GM19324 (cell line): ENCODE measurements around the gene TYW1.
"Not testable (repeated sequence)": the region's sequence is repeated elsewhere in the genome, so short reads cannot be mapped to it uniquely, and the experiment has no call there.

Source experiments
- ATAC-seq: cut with Tn5 transposase; IDR thresholded peaks from one replicate; pipeline ENCODE4 v1.9.1; 2021; ENCODE audit warnings: mild to moderate bottlenecking, moderate library complexity; ENCODE audit not compliant: unreplicated experiment, low FRiP score

The TYW1 gene

DNA sequence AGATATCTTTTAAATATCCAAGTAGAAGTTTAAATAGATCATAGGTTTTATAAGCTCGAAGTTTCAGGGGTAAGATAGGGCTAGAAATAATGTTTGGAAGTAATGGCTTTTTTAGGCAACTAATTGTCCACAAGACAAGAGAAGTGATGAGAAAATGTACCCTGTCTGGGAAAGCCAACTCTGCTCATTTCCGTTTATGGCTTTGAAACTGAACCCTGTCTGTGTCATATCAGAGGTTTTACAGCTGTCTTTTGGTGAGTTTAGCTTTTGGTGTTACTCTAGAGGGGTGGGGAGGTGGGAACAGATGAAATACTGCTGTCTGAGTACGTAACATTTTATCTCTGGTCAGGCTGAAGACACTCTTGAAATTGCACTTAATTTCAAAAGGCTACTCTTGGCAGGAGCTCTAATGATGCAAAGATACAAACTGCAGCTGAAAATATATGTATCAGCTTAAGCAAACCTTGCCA, 189.1 kb downstream of the TYW1 start:
- not testable (repeated sequence) for ATAC-seq

DNA sequence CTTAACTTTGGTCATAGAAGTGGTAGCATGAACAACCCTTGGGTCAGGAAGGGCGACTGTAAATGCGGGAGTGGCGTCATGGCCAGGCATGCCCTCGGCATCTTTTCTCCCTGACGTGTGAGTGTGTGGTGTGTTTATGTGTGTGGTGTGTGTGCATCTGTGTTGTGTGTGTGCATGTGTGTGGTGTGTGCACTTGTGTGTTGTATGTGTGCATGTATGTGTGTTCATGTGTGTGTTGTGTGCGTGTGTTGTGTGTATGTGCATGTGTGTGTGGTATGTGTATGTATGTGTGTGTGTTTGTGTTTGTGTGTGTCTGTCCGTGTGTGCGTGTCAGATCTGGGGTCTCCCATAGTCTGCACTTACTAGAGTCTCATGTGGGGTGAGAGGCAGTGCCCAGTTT, 192.5 kb downstream of the TYW1 start:
- not testable (repeated sequence) for ATAC-seq

DNA sequence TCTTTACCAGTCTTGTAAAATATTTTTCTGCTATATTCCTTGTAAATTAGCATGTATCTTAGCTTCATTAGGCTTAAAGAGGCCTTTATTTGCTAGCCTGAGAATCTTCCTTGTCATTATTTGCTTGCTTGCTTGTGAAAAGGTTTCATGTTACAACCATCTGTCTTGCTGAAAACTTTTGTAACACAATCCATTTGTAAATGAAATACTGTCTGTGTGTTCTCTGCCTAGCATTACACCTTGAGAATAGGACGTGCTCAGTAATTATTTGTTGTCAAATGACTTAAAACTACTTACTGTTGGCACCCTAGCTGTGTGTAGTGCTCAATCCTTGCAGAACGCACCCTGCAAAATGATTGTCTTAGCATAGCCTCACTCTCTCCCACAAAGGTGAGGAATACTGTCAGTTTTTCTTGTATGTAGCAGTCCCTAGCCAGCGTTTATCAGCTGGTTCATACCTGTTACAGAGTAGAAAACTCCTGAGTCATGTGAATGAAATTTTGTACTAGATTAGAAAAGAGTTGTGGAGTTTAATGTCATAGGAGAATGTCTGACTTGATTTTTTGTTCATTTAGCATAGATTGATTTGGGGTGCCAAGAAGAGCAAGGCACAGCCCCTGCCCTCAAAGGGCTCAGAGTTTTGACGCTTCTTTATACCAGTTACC, 193.3 kb downstream of the TYW1 start:
- not testable (repeated sequence) for ATAC-seq

DNA sequence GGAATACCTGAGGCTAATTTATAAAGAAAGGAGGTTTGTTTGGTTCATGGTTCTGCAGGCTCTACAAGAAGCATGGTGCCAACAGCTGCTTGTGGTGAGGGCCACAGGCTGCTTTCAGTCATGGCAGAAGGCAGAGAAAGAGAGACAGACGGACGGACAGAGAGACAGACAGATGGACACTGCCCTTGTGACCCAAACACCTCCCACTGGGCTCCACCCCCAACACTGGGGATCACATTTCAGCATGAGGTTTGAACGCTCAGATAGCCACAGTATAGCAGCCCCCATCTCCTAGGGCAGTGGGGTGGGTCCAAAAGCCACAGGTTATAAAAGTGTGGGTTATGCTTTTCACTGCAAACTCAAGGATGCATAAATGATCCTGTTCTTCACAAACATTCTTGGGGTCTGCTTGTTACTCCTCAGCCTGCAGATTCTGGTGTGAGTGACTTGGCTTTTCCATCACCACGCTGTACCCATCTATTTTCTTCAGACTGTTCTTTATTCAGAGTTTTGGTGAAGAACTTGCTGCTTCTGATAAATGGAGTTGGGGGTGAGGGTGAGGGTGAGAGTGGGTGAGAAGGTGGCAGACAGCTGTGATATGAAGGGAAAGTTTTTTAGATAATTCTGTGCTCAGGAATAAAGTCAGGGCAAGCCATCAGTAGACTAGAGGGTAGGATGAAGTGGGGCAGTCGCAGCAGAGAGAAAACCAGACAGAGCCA, 194.5 kb downstream of the TYW1 start:
- not testable (repeated sequence) for ATAC-seq

DNA sequence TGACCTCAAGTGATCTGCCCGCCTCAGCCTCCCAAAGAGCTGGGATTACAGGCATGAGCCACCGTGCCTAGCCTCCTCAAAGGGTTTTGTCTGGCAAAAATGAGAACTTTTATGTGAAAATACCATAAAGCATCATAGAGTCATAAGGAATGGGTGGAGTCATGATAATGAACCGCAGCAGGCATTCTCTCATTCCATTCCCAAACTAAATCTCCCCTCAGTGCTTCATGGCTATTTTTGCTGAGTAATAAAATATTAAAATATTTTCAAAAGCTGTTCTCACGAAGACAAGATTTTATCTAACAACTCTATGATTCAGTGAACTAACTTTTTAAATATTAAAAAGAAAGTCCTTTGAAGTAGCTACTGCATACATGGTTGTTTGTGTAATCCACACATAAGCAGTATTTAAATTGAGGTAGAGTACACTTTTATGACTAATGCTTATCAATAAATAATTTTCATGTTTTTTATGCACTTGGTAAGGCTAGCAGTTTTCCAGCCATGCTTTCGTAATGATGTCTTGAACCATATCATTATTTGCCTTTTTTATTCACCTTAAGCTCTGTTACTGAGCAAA, 195.6 kb downstream of the TYW1 start:
- ATAC-seq: not testable (repeated sequence)

DNA sequence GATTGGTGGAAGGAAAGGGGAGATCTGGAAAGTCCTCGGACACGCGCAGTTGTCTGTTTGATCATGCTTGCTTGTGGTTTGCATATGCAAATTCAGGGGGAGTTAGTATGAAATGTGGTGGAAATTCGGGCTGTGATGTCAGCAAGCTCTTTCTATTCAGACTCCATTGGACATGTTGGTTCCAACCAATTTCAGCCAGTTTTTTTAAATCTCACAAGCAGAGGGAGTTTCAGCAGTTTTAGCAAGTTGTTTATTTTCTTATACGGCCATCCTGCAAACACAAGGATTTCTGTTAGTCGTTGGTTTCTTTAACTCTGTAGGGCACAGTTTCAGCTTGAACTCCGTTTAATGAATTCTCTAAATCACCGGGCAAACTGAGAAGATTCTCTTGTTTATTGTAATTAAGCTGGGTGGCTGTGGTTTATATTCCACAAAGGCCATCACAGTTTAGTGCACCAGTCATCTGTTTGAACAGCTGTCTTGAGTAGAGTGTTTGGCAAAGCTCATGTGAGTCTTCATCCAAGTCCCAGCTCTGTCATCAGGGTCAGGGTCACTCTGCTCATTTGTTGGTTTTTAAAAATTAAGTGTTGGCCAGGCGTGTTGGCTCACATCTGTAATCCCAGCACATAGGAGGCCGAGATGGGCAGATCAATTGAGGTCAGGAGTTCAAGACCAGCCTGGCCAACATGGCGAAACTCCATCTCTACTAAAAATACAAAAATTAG, 196.4 kb downstream of the TYW1 start:
- ATAC-seq: not testable (repeated sequence)

DNA sequence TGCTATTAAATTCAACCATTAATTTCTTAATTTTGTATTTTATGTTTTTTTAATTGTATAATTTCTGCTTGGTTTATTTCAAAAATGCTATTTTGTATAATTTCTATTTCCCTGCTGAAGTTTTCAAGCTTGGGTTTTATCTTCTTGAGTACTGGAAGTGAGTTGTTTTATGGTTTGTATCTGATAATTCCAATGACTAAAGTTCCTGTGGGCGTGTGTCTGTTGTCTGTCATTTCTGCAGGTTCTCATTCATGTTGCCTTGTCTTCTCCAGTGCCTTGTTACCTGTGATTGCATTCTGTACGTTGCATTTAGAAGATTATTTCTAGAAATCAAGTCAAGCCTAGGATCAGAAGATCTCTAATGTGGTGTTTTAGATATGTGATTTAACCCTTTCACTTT, 199.5 kb downstream of the TYW1 start:
- not testable (repeated sequence) for ATAC-seq

DNA sequence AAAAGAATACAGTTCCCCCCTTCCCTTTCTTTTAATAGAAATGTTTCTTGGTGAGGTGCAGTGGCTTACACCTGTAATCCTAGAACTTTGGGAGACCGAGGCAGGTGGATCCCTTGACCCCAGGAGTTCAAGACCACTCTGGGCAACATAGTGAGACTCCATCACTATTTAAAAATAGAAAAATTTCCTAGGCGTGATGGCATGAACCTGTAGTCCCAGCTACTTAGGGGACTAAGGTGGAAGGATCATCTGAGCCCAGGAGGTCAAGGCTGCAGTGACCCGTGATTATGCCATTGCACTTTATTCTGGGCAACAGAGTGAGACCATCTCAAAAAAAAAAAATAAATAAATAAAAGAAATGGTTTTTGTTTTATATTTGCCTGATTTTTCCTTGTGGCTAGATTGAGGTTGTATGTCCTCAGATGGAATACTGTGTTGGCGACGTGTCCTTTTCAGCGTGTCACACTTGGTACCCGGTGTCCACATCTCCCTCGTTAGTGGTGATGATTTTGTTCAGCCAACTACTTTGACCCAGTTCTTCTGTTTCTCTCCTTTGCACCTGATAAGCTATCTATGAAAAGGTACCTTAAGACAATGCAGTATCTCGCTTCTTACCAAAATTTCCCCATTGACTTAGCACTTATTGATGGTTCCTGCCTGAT, 202.4 kb downstream of the TYW1 start:
- ATAC-seq: not testable (repeated sequence)

DNA sequence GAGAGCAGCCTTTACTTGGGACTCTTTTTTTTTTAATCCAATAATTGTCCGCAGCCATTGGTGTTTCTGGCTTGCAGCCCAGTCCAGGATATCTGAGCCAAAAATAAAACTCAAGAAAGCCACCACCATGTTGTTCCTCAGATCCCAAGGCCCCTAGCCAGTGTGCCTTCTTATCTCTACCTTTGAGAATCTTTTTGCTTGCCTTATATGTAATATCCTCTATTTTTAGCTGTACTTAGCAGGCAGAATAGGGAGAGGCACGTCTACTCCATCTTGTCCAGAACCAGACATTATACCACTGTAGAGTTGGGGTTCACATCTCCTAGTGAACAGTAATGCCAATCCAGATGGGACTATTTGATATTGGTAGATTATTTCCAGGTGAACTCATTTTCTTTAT, 209.1 kb downstream of the TYW1 start:
- not testable (repeated sequence) for ATAC-seq

DNA sequence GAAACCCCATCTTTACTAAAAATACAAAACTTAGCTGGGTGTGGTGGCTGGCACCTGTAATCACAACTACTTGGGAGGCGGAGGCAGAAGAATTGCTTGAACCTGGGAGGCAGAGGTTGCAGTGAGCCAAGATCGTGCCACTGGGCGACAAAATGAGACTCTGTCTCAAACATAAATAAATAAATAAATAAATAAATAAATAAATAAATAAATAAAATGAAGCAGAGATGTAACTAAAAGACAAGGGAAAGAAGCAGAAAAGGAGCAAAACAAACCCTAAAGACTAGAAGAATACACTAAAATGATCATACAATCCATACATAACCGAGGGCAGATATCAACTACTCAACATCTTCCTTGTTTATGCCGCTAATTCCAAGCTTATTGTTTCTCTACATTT, 209.8 kb downstream of the TYW1 start:
- no peak for ATAC-seq

DNA sequence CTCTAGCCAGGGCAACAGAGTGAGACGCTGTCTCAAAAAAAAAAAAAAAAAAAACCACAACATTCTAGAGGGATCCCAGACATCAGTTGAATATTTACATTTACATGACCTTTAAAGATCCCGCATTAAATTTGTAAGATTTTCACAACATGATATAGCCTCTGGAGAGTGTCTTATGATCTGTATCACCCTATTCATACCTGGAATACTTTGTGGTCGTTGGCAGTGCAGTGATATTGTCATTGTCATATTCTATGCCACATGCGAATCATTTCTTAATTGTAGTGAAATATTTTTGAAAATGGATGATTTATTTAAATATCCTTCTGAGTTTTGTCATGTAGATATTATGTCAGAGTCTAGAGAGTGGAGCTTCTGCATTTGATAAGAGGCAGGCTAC, 212.0 kb downstream of the TYW1 start:
- not testable (repeated sequence) for ATAC-seq

DNA sequence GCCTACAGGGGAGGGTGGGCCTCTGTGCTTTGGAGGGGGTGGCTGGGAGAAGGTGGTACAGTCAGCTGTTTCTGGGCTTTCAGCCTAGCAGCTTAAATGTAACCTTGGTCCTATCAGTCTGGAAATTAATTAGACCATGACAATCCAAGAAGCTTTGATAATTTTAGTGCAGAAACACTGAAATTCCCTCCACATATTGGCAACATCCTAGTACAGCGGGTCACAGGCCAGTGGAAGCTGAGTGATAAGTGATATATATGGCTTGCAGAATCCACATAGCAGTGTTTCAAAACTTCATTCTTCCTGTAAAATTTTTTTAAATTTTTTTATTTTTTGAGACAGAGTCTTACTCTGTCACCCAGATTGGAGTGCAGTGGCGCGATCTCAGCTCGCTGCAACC, 212.6 kb downstream of the TYW1 start:
- no peak for ATAC-seq

DNA sequence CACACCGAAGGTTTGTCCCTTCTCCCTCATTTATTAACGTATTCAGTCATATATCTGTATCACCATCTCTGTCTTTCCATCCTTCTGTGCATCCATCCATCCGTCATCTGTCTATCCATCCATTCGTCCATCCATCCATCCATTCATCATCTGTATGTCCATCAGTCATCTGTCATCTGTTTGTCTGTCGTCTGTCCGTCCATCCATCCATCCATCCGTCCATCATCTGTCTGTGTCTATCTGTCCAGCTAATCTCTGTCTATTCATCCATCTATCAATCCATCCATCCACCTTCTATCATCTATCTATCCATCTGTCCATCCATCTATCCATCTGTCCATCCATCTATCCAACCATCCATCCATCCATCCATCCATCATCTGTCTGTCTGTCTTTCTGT, 213.9 kb downstream of the TYW1 start:
- ATAC-seq: no peak

DNA sequence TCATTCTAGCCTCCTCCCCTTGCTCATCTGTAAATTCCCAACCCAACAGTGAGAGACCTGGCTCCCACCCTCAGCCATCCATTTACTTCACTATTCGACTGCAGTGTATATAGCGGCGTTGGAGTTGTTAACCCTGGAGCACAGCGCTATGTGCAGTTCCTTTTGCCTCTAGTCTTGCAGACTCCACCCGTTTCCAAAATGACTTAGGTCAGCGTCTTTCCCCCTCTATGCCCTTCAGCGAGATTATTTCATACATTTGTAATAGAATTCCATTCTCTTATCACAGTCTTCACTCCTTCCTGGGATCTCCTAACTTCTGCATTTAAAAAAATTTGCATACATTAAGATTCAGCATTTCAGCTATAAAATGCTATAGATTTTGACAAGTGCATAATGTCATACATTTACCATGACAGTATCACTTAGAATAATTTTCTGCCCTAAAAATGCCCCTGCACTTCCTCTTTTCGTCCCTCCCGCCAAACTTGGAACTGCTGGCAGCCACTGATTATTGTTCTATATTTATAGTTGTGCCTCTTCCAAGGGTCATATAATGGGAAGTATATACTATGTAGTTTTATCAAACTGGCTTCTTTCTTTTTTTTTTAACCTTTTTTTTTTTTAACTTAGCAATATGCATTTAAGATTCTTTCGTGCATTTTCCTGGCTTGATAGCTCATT, 215.2 kb downstream of the TYW1 start:
- not testable (repeated sequence) for ATAC-seq

DNA sequence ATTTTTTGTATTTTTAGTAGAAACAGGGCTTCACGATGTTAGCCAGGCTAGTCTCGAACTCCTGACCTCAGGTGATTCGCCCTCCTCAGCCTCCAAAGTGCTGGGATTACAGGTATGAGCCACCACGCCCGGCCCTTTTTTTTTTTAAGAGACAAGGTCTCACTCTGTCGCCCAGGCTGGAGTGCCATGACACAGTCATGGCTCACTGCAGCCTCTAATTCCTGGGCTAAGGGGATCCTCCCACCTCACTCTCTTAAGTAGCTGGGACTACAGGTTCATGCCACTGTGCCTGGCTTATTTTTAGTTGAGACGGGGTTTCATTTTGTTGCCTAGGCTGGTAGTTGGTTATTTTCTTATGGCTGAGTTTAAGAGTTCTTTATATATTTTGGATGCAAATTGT, 216.4 kb downstream of the TYW1 start:
- not testable (repeated sequence) for ATAC-seq

DNA sequence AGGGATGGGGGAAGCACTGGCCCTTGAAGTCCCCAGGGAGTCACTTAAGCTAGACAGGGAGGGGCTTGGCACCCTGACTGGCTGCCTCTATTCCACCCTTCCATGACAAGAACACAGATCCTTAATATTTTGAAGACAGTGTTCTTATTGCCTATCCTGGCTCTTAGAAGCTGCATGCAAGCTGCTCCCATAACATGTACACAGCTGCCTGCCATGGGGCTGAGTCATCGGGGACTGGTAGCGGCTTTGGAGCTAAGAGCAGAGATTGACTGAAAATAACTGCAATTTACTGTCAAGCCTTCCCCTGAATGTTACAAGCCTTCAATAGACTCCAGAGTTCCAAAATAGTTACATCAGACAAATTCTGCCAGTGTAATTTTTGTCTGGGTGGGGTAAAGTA, 226.9 kb downstream of the TYW1 start:
- ATAC-seq: not testable (repeated sequence)

DNA sequence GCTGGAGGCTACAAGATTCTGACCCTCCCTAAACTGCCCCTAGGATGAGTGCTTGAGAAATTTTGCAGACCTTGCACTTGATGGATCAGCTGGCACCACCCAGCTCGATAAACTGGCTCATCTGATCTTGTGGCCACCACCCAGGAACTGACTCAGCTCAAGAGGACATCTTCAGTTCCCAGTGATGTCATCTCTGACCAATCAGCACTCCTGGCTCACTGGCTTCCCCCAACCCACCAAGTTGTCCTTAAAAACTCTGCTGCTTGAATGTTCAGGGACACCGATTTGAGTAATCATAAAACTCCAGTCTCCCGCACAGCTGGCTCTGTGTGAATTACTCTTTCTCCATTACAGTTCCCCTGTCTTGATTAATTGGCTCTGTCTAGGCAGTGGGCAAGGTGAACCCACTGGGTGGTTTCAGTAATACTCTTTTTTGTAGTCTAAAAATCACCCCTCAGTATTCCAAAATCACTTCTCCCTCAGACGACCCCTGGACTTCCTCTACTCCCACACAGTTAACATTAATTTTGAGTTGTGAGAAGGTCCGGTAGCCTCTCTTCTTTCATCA, 229.8 kb downstream of the TYW1 start:
- not testable (repeated sequence) for ATAC-seq

DNA sequence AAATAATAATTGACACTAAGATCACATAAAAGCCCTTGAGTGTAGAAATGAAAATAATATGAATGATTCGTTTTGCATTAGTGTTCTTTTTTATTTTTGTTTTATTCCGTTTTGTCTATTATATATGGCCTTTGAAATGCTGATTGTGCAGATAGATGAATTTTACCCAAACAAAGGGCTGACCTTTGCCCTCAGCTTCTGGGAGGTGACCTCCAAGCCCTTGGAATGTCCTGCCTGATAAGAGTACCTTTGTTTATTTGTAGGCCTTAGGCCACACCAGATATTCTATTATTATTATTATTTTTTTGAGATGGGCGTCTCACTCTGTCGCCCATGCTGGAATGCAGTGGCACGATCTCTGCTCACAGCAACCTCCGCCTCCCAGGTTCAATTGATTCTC, 230.3 kb downstream of the TYW1 start:
- not testable (repeated sequence) for ATAC-seq

DNA sequence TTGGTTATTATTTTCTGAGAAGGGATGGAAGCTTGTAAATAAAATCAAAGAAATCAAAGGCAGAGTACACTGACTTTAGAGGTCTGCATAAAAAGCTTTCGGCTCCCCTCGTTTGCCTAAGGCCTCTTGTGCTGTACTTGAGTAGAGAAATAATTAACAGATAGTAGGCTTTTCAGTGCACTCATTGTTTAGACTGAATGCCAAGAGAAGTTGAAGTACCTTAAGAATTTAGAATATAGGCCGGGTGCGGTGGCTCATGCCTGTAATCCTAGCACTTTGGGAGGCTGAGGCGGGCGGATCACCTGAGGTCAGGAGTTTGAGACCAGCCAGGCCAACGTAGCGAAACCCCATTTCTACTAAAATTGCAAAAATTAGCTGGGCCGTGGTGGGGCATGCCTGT, 232.4 kb downstream of the TYW1 start:
- not testable (repeated sequence) for ATAC-seq

DNA sequence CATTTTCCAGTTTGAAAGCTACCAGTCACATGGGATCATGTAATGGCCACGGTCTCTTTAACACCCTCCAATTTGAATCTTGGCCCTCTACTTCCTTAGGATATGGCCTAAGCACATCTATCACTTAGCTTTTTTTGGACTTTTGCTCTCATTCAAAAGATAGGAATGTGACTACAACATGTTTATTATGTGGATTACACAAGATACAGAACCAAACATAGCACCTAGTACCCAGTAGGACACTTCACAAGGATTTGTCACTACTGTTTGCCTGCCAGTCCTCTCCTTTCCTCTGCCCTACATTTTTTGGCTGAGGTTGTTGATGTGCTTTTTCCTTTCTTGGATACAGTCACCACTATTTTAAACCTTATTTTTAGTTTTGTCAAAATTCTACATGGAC, 233.4 kb downstream of the TYW1 start:
- not testable (repeated sequence) for ATAC-seq
